NT2/D1 (cell line): ENCODE data around the gene FBXO30.

Experiments
- DNase-seq: peaks from one replicate; pipeline ENCODE4 v3.0.0-alpha.2; 2011; ENCODE audit warnings: low read depth, low spot score
- H3K27me3 ChIP-seq: 2 replicates; pipeline ENCODE4 v1.6.0; 2011; ENCODE audit warnings: mild to moderate bottlenecking; ENCODE audit not compliant: insufficient read length, insufficient read depth
- H3K36me3 ChIP-seq: 2 replicates; pipeline ENCODE4 v1.6.1; 2011; ENCODE audit warnings: mild to moderate bottlenecking, low read length, mixed read lengths; ENCODE audit not compliant: insufficient read depth, insufficient read length
- H3K4me1 ChIP-seq: 2 replicates; pipeline ENCODE4 v1.5.1; 2011; ENCODE audit not compliant: insufficient read depth, insufficient read length
- H3K4me3 ChIP-seq: 2 replicates; pipeline ENCODE4 v1.5.1; 2011; ENCODE audit warnings: low read depth; ENCODE audit not compliant: insufficient read length
- H3K9ac ChIP-seq: 2 replicates; pipeline ENCODE4 v1.6.0; 2011; ENCODE audit warnings: low read depth; ENCODE audit not compliant: insufficient read length
- H3K9me3 ChIP-seq: 2 replicates; pipeline ENCODE4 v1.5.1; 2011; ENCODE audit warnings: mild to moderate bottlenecking, low read length; ENCODE audit not compliant: insufficient read depth
- SUZ12 ChIP-seq: IDR thresholded peaks from 2 replicates; pipeline ENCODE4 v1.6.1; 2011; ENCODE audit not compliant: insufficient read length, insufficient read depth; ENCODE audit errors: extremely low read depth
- YY1 ChIP-seq: IDR thresholded peaks from 2 replicates; pipeline ENCODE4 v1.6.1; 2011; ENCODE audit not compliant: insufficient read length, insufficient read depth
- ZNF274 ChIP-seq: IDR thresholded peaks from 2 replicates; pipeline ENCODE4 v1.6.1; 2011; ENCODE audit warnings: mild to moderate bottlenecking, low read depth, low read length

Gene FBXO30

GRCh38 chr6:145830612-145831011 is 16.0 kb upstream of the FBXO30 start:
- Histone ChIP-seq H3K9me3 (no peaks in the 10 kb centered on the region), H3K9ac (no peak overlapping the region), H3K27me3 (no peaks in the 10 kb centered on the region), H3K4me1 (no peaks in the 10 kb centered on the region), H3K36me3 (no peaks in the 10 kb centered on the region), H3K4me3 (no peak overlapping the region)
- DNase-seq: no peak
- TF ChIP-seq SUZ12 (no peak), YY1 (no peak), ZNF274 (no peak)

GRCh38 chr6:145829950-145830349 is 15.4 kb upstream of the FBXO30 start:
- TF ChIP-seq YY1 (no peak), SUZ12 (no peak), ZNF274 (no peak)
- Histone ChIP-seq H3K4me1 (no peaks in the 10 kb centered on the region), H3K4me3 (no peak overlapping the region), H3K9me3 (no peaks in the 10 kb centered on the region), H3K36me3 (no peaks in the 10 kb centered on the region), H3K27me3 (no peaks in the 10 kb centered on the region), H3K9ac (no peak overlapping the region)
- no peak for DNase-seq

GRCh38 chr6:145829102-145829501 is 14.5 kb upstream of the FBXO30 start:
- no peak overlapping the region for H3K4me3 ChIP-seq
- H3K9me3 ChIP-seq: no peaks in the 10 kb centered on the region
- H3K9ac ChIP-seq: no peak overlapping the region
- H3K27me3 ChIP-seq: no peaks in the 10 kb centered on the region
- no peaks in the 10 kb centered on the region for H3K36me3 ChIP-seq
- TF ChIP-seq YY1 (no peak), SUZ12 (no peak), ZNF274 (no peak)
- H3K4me1 ChIP-seq: no peaks in the 10 kb centered on the region
- no peak for DNase-seq

GRCh38 chr6:145824344-145824743 is 9.7 kb upstream of the FBXO30 start:
- no peak for DNase-seq
- no peaks in the 10 kb centered on the region for H3K27me3 ChIP-seq
- no peak overlapping the region for H3K9ac ChIP-seq
- no peak overlapping the region for H3K4me3 ChIP-seq
- no peaks in the 10 kb centered on the region for H3K9me3 ChIP-seq
- no peak for TF ChIP-seq ZNF274
- no peak for TF ChIP-seq SUZ12
- no peak for TF ChIP-seq YY1
- H3K4me1 ChIP-seq: no peaks in the 10 kb centered on the region
- no peaks in the 10 kb centered on the region for H3K36me3 ChIP-seq

GRCh38 chr6:145823328-145823944 is 8.8 kb upstream of the FBXO30 start:
- DNase-seq: no peak
- no peaks in the 10 kb centered on the region for H3K4me1 ChIP-seq
- H3K9ac ChIP-seq: no peak overlapping the region
- no peak overlapping the region for H3K4me3 ChIP-seq
- no peak for TF ChIP-seq SUZ12
- no peaks in the 10 kb centered on the region for H3K36me3 ChIP-seq
- no peaks in the 10 kb centered on the region for H3K9me3 ChIP-seq
- no peaks in the 10 kb centered on the region for H3K27me3 ChIP-seq

- no peak overlapping the region for H3K4me3 ChIP-seq
- H3K9ac ChIP-seq: no peak overlapping the region
- H3K36me3 ChIP-seq: no peaks in the 10 kb centered on the region
- DNase-seq: no peak
- no peaks in the 10 kb centered on the region for H3K27me3 ChIP-seq
- TF ChIP-seq SUZ12 (no peak), ZNF274 (no peak), YY1 (no peak)
- H3K9me3 ChIP-seq: no peaks in the 10 kb centered on the region
- no peaks in the 10 kb centered on the region for H3K4me1 ChIP-seq
Observed at GRCh38 chr6:145822456-145822855, 7.9 kb upstream of the FBXO30 start.

- H3K4me1 ChIP-seq: no peaks in the 10 kb centered on the region
- H3K4me3 ChIP-seq: no peak overlapping the region
- no peaks in the 10 kb centered on the region for H3K27me3 ChIP-seq
- H3K9ac ChIP-seq: no peak overlapping the region
- no peaks in the 10 kb centered on the region for H3K36me3 ChIP-seq
- no peak for DNase-seq
- TF ChIP-seq ZNF274 (no peak), SUZ12 (no peak), YY1 (no peak)
- H3K9me3 ChIP-seq: no peaks in the 10 kb centered on the region
Observed at GRCh38 chr6:145819994-145820393, 5.4 kb upstream of the FBXO30 start.

- DNase-seq: no peak
- no peak overlapping the region for H3K4me3 ChIP-seq
- TF ChIP-seq YY1: no peak
- no peaks in the 10 kb centered on the region for H3K9me3 ChIP-seq
- no peak overlapping the region for H3K9ac ChIP-seq
- no peaks in the 10 kb centered on the region for H3K36me3 ChIP-seq
- H3K4me1 ChIP-seq: no peaks in the 10 kb centered on the region
- H3K27me3 ChIP-seq: no peaks in the 10 kb centered on the region
Observed at GRCh38 chr6:145818796-145819195, 4.2 kb upstream of the FBXO30 start.
